DMS79 treated with DMSO at 0.1 percent for 48 hours (cell line): ENCODE results near the gene FKBP1B.
"Not testable (repeated sequence)": the region's sequence is repeated elsewhere in the genome, so short reads cannot be mapped to it uniquely, and the experiment has no call there.

ENCODE experiments used
- DNase-seq: peaks from one replicate; lab custom pipeline; 2025; lab: John Stamatoyannopoulos, UW

Gene FKBP1B

DNA sequence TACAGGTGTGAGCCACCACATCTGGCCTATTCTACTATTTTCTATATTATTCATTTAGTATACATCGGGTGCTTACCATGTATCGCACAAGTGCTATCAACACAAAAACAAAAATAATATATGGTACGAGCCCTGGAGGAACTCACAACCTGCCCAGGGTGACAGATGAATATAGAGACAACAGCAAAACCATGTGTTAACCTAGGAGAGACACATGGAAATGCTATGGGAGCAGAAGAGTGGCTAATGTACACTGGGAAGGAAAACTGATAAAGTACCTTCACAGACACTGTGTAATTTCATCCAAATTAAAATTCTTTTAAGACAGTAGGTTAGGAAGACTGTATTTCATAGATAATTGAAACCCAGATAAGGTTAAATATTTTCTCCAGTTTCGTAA lies 22.7 kb downstream of the FKBP1B start:
- no peak for DNase-seq

DNA sequence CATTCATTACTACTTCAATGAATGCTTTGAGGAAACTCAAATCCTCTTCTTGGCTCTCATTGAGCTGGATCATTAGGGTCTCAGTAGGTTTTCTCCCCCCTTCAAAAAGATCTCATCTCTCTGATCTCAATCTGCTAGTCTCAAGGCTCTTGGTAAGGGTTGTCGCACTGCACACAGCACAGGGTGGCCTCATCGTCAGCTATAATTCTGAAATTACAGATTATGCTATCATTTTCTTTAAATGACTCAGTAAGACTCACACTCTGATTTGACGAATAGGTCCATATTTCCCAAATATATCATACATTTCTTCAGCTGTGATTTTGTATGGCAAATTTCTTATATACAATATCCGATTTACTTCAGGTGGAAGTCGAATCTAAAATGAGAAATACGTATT lies 24.3 kb downstream of the FKBP1B start:
- DNase-seq: no peak

DNA sequence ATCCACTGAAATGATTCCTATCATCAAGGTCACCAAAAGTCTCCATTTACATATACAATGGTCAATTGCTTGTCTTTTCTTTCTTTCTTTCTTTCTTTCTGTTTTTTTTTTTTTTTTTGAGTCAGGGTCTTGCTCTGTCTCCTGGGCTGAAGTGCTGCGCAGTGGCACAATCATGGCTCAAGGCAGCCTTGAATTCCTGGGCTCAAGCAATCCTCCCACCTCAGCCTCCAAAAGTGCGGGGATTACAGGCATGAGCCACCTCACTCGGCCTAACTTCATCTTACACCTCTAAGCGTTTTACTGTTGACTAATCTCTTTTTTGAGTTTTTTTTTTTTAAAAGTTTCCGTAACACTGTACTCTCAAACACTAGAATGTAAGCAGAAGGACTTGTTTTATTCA lies 25.7 kb downstream of the FKBP1B start:
- DNase-seq: no peak

DNA sequence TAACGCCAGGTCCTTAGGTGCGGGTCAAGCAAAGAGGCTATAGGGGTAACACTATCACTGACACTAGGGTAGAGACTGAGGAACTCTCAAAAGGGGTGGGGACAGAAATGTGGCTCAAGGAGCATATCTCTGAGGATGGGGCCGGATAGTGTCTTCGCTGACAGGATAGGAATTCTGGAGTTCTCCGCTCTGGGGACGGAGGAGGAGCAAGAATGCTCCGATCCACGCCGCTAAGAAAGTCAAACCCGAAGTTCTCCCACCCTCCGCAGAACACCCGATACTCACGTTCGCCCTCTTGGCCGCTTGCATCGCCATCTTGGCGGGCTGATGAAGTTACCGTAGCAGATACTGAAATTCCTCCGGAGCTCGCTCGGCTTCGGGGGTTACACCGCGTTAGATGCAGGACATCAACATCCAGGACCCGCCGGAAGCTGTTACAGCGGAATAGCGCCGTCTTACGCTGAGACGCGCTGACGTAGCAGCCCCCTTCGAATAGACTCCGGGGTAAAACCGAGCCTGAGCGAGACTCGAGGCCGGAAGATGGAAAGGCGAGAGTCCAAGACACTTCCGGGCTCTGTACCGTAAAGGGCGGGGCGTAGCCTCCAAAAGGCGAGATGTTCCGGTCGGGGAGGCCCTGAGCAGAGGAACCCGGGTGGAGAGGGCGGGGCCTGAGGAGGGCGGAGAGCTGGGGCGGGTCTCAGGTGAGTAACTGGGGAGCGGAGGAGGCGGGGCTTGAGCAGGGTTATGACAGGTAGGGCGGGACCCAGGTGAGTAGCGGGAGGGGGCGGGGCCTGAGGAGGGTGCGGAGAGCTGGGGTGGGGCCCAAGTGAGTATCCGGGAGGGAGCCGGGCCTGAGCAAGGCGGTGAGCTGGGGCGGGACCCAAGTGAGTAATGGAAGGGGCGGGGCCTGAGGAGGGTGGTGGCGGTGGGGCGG lies 26.6 kb downstream of the FKBP1B start, which contains the start of gene SF3B6:
TSS of gene SF3B6 (minus strand) at position 412 of the 934 bp plus-strand sequence. CDS start at position 315, 97 bp downstream.
- peak; percentile 98 for DNase-seq

- peak; percentile 39 for DNase-seq
Measured at GRCh38 chr2:24076849-24077534, 27.5 kb downstream of the FKBP1B start.

- DNase-seq: peak; percentile 38
Measured at GRCh38 chr2:24077535-24077877, 28.0 kb downstream of the FKBP1B start.

- DNase-seq: no peak
Measured at GRCh38 chr2:24077879-24078278, 28.3 kb downstream of the FKBP1B start.

GRCh38 chr2:24080701-24081100 lies 31.2 kb downstream of the FKBP1B start:
- peak; percentile 83 for DNase-seq

DNA sequence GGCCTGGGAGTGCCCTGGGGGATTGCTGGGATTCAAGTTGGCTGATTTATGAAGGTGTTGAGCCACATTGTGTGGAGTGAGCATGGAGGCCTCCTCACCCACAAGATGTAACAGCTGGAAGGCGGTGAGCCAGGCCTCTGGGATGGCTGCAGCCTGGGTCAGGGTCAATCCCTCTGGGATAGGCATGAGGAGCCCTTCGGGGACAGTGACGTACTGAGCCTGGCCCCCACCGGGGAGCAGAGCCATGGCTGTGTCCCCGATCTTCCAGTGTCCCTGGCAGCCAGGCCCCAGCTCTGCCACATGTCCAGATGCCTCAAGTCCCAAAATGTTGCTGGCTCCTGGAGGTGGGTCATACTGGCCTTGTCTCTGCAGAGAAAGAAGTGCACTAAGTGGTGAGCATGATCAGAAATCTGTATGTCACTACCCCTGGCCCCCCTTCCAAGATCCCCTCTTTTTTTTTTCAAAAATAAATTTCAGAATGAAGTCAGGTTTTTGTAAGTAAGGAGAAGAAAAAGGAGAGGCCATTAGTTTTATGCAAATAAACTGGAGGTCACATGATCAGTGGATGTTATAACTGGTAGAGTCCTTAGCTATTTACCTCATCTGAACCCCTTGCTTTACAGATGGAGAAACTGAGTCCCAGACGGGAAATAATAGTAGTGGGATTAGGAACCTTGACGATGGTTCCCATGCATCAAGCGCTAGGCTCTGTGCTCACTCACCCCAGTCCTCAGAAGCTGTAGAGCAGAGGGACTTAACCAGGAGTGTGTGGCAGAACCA lies 33.4 kb downstream of the FKBP1B start:
- no peak for DNase-seq

DNA sequence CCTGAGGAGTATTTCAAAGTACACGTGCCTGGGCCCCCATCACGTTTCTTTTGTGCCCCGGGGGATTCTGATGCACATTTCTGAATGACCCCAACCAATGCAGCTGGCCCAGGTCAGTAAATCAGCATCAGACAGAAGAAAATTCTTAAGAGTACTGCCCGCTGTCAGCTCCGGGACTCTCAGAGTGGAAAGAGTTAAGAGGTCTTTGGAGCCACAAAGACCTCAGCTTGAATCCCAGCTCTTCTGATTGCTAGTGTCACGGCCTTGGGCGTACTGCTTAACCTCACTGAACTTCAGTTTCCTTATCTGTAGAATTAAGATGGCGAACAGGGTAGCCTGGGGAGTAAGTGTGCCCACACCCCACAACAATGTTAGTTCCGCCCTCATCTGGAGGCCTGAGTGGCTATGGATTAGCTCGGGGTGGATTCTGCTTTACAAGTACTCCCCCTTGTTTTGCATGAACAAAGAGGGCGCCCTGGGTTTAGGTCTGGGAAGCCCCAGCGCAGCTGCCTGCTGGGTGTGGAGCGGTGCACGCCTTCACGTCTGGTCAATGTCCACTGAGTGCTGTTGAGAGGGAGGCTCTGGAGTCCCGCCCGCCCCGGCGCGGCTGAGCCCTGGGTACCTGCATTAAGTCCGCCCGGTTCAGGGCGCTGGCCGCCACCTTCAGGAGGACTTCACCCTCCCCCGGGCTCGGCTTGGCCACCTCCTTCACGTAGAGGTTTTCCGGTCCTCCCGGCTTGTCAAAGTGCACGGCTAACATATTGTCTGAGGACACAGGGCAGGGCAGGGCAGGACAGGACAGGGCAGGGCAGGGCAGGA lies 34.2 kb downstream of the FKBP1B start:
- peak; percentile 92 for DNase-seq

DNA sequence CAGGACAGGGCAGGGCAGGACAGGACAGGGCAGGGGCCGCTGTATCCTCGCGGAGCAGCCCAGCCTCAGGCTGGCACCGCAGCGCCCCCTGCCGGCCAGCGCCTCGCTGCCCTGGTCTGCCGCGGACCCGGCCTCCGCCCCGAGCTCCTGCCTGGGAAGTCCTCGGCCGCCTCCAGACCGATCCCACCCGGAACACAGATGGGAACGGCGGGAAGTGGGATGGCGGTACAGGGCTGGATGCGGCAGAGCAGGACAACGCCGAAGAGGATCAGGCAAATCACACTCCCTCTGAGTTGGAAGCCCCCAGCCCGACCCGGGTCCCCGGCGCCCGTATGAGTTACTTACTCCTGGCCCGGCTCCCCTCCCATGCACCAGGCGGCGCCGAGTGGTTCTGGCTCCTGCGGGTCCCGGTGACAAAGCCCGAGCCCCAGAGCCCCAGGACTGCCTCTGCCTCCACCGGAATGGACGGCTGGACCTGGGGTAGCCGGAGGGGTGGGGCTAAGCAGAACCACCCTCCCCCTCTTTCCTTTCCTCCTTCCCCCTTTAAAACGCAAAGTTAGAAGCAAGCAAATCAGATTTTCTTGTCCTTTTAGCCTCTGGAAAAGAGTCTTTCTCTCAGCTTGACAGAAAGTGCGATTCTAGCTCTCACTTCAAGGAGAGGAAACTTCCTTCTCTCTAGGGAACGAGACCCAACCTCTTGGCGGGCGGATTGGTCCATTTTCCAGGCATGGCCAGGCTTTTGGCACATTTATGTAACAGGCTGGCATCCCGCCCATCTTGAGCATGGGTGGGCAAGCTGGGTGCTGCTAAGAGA lies 35.1 kb downstream of the FKBP1B start, which contains the start of gene TP53I3:
TSS of gene TP53I3 (minus strand) at position 449 of the 814 bp plus-strand sequence. CDS start 508 bp downstream, outside the sequence.
- DNase-seq: peak; percentile 83

DNA sequence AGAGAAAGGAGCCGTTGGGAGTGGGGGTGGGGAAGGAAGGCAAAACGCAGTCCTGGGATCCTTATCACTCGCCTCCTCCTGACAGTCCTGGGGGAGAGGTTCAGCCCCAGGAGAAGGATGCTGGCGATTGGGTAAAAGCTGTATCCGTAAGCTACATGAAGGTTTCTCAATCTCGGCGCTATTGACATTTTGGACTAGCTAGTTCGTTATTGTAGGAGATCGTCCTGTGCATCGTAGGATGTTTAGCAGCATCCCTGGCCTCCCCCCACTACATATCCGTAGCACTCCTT lies 35.6 kb downstream of the FKBP1B start:
- DNase-seq: no peak

DNA sequence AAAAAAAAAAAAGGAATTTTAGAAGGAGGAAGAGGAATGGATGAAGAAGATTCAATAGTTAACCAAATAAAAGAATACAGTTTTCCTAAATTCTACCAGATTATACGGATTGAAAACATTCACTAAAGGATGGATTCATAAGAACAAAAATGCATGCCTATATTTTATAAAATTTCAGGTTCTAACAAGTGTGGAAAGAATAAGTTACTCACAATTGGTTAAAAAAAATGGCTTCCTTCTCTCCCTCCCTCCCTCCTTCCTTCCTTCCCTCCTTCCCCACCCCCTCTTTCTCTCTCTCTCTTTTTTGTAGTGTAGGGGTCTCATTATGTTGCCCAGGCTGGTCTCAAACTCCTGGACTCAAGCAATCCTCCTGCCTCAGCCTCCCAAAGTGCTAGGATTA lies 36.7 kb downstream of the FKBP1B start:
- no peak for DNase-seq

GRCh38 chr2:24087032-24087431 lies 37.5 kb downstream of the FKBP1B start:
- DNase-seq: no peak

DNA sequence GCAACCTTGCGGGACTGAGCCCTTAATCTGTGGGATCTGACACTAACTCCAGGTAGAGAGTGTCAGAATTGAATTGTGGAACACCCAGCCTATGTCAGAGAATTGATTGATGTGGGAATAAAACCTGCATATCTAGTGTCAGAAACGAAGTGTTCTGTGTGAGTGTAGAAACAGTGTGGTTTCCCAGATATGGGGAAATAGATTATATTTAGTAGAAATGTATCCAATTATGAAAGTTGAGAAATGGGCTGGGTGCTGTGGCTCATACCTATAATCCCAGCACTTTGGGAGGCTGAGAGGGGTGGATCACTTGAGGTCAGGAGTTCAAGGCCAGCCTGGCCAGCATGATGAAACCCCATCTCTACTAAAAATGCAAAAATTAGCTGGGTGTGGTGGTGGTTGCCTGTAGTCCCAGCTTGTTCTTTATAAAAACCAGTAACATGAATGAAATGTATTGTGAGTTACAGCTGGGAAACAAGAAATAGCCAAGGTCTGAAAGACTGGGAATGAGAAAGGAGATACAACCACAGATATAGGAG lies 39.3 kb downstream of the FKBP1B start:
- no peak for DNase-seq

GRCh38 chr2:24093270-24093669 lies 43.7 kb downstream of the FKBP1B start:
- not testable (repeated sequence) for DNase-seq

GRCh38 chr2:24095171-24095677 lies 45.7 kb downstream of the FKBP1B start:
- DNase-seq: not testable (repeated sequence)

DNA sequence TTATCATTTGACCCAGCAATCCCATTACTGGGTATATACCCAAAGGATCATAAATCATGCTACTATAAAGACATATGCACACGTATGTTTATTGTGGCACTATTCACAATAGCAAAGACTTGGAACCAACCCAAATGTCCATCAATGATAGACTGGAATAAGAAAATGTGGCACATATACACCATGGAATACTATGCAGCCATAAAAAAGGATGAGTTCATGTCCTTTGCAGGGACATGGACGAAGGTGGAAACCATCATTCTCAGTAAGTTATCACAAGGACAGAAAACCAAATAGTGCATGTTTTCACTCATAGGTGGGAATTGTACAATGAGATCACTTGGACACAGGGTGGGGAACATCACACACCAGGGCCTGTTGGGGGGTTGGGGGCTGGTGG lies 51.2 kb downstream of the FKBP1B start:
- DNase-seq: not testable (repeated sequence)

GRCh38 chr2:24101992-24102391 lies 52.5 kb downstream of the FKBP1B start:
- DNase-seq: no peak

DNA sequence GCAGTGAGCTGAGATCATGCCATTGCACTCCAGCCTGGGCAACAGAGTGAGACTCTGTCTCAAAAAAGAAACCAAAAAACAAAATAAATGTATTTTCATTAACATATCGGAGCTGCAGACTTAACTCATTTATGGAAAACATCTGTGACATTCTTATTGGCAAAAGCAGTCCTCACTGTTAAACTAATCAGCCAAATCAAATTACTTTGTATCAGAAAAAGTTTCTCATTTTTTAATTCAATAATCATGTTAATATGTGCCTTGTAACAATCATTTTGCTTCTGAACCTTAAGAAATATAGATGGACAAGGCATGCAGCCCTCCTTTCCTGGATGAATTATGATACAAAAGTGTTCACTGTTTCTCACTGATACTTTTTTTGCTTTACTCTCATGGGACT lies 53.1 kb downstream of the FKBP1B start:
- DNase-seq: no peak
